ENCODE results near the gene SPEG. TPM values are rescaled to one million over a fixed set of nuclear protein-coding genes. Genes with fewer than 3 reads are reported as not detected.

SPEG gene
- polyA plus RNA-seq, 3 donors = not detected

DNA sequence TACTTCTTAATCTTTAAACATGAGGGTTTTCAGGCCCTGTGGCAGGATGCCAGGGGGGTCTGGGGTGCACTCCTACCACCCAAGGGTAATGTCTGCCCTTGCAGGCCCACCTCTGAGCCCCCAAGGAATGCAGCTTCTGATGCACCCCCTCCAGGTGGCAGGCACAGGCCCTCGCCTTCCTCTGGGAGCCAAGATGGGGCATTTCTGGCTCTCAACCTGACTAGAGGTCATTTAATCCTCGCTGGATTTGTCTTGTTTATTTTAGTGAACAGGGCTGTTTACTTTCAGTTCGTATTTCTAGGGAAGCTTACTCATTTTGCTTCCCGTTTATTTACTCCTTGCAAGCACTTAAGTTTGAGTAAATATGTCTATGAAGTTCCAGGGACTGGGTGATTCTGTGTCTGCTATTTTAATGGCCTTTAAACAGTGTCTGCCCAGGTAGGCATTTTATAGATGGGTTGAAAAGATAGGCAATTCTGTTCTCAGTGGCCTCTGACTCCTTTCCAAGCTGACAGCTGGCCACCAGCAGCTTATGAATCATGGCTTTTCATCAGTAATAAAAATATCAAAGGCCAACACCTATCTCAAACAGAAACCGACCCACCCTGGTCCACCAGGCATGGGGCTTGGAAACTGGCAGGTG, 35.8 kb upstream of the SPEG start:
- TF ChIP-seq, protein P1, sequence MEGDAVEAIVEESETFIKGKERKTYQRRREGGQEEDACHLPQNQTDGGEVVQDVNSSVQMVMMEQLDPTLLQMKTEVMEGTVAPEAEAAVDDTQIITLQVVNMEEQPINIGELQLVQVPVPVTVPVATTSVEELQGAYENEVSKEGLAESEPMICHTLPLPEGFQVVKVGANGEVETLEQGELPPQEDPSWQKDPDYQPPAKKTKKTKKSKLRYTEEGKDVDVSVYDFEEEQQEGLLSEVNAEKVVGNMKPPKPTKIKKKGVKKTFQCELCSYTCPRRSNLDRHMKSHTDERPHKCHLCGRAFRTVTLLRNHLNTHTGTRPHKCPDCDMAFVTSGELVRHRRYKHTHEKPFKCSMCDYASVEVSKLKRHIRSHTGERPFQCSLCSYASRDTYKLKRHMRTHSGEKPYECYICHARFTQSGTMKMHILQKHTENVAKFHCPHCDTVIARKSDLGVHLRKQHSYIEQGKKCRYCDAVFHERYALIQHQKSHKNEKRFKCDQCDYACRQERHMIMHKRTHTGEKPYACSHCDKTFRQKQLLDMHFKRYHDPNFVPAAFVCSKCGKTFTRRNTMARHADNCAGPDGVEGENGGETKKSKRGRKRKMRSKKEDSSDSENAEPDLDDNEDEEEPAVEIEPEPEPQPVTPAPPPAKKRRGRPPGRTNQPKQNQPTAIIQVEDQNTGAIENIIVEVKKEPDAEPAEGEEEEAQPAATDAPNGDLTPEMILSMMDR (IDR thresholded peaks at IDR 0.05) = no peak
- intact Hi-C loops (cut with micrococcal nuclease) = no loop called here
- Histone ChIP-seq H3K4me2 (replicated peaks; ENCODE audit: extremely low read depth, low read length, poor library complexity, severe bottlenecking) (no peak overlapping the region), H3K4me1 (ENCODE audit: control insufficient read depth in 1 of 2, insufficient read depth in 2 of 2, low read length in 2 of 2) (peaks cover 30 to 32% of the 10 kb centered on the region in 2 donors), H2AFZ (ENCODE audit: insufficient read depth, low read depth, low read length, poor library complexity, severe bottlenecking) (no peak overlapping the region), H3K27ac (ENCODE audit: low read depth in 1 of 2, low read length in 2 of 2) (no peak overlapping the region), H3K27me3 (ENCODE audit: control insufficient read depth in 2 of 2, insufficient read depth in 2 of 2, low read length in 2 of 2) (no peaks in the 10 kb centered on the region), H3K9ac (ENCODE audit: insufficient read depth, low read length, poor library complexity, severe bottlenecking) (no peak overlapping the region), H3K79me2 (ENCODE audit: insufficient read depth, low read length) (no peaks in the 10 kb centered on the region), H3K36me3 (replicated peaks in 1 of 2; ENCODE audit: control insufficient read depth in 1 of 2, insufficient read depth in 2 of 2, low read length in 2 of 2) (no peaks in the 10 kb centered on the region), H4K20me1 (ENCODE audit: insufficient read depth, low read length) (no peaks in the 10 kb centered on the region), H3K9me3 (replicated peaks in 1 of 2; ENCODE audit: control insufficient read depth in 1 of 2, insufficient read depth in 1 of 2, low read length in 2 of 2) (no peaks in the 10 kb centered on the region), H3K4me3 (replicated peaks in 1 of 3; ENCODE audit: low read depth in 2 of 3, low read length in 3 of 3) (no peak overlapping the region)
- peaks cover 4 to 9% (median 9%) of the 10 kb centered on the region in 3 donors for H3K27me3 Mint-ChIP-seq (ENCODE audit: low read depth in 3 of 3)
- H3K4me3 Mint-ChIP-seq = no peak overlapping the region
- H3K4me1 Mint-ChIP-seq = peaks cover 26% of the 10 kb centered on the region
- H3K9me3 Mint-ChIP-seq = no peaks in the 10 kb centered on the region
- no peak overlapping the region for H3K27ac Mint-ChIP-seq
- 88% methylated on average over 3 of the region's 5 CpGs for WGBS (ENCODE audit: insufficient coverage)
- DNase-seq = no peak
- H3K36me3 Mint-ChIP-seq = no peaks in the 10 kb centered on the region

DNA sequence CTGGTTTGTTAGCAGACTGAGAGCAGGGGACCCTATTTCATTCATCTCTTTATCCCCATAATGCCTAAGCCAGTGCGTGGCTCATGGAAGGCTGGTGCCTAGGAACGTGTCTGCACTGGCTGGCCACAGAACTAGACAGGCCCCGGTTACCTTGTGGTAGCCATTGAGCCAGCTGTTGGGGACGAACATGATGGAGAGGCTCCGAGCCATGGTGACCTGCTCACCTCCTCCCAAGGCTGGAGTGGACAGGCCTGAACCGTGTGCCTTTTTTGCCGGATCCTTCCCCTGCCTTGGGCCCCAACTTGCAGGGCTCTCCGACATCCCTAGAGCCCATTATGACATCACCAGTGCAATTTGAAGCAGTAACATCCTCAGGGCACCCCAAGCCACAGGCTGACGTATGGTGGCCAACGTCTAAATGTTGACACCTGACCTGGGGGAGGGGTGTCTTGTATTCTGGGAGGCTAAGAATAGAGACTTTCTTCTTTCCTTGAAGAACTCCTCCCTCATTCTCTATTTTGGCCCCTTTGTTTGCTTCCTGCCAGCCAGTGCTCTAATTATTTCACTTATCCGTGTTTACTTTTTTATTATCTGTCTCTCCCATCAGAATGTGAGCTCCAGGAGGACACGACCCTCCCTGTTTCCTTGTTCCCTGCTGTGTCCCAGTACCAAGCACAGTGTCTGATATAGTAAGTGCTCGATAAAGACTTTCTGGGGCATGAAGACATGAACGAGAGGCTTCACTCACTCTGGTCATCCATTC, 34.7 kb upstream of the SPEG start:
- no peaks in the 10 kb centered on the region for H3K79me2 ChIP-seq (ENCODE audit: insufficient read depth, low read length)
- H3K36me3 Mint-ChIP-seq = no peaks in the 10 kb centered on the region
- no peak for DNase-seq
- no peak overlapping the region for H3K4me3 ChIP-seq (replicated peaks in 1 of 3; ENCODE audit: low read depth in 2 of 3, low read length in 3 of 3)
- H2AFZ ChIP-seq (ENCODE audit: insufficient read depth, low read depth, low read length, poor library complexity, severe bottlenecking) = no peak overlapping the region
- H3K27me3 Mint-ChIP-seq (ENCODE audit: low read depth in 3 of 3) = peaks cover 5 to 13% (median 9%) of the 10 kb centered on the region in 3 donors
- H3K9me3 Mint-ChIP-seq = peaks cover 0 to 1% (median 0%) of the 10 kb centered on the region in 7 donors
- intact Hi-C loops (cut with micrococcal nuclease) = no loop called here
- H3K27ac ChIP-seq (ENCODE audit: low read depth in 1 of 2, low read length in 2 of 2) = no peak overlapping the region
- H3K4me1 Mint-ChIP-seq = peaks cover 26% of the 10 kb centered on the region
- H3K27me3 ChIP-seq (ENCODE audit: control insufficient read depth in 2 of 2, insufficient read depth in 2 of 2, low read length in 2 of 2) = no peaks in the 10 kb centered on the region
- H3K36me3 ChIP-seq (replicated peaks in 1 of 2; ENCODE audit: control insufficient read depth in 1 of 2, insufficient read depth in 2 of 2, low read length in 2 of 2) = no peaks in the 10 kb centered on the region
- H3K4me3 Mint-ChIP-seq = no peak overlapping the region
- no peak overlapping the region for H3K27ac Mint-ChIP-seq
- H3K9me3 ChIP-seq (replicated peaks in 1 of 2; ENCODE audit: control insufficient read depth in 1 of 2, insufficient read depth in 1 of 2, low read length in 2 of 2) = no peaks in the 10 kb centered on the region
- peaks cover 30 to 32% of the 10 kb centered on the region in 2 donors for H3K4me1 ChIP-seq (ENCODE audit: control insufficient read depth in 1 of 2, insufficient read depth in 2 of 2, low read length in 2 of 2)
- WGBS (ENCODE audit: insufficient coverage) = 75% methylated on average over 8 of the region's 14 CpGs
- TF ChIP-seq, protein P1 (IDR thresholded peaks at IDR 0.05) = no peak
- no peak overlapping the region for H3K4me2 ChIP-seq (replicated peaks; ENCODE audit: extremely low read depth, low read length, poor library complexity, severe bottlenecking)
- H3K9ac ChIP-seq (ENCODE audit: insufficient read depth, low read length, poor library complexity, severe bottlenecking) = no peak overlapping the region
- no peaks in the 10 kb centered on the region for H4K20me1 ChIP-seq (ENCODE audit: insufficient read depth, low read length)
